Measurements from ENCODE around the gene EFCAB11.

DNA sequence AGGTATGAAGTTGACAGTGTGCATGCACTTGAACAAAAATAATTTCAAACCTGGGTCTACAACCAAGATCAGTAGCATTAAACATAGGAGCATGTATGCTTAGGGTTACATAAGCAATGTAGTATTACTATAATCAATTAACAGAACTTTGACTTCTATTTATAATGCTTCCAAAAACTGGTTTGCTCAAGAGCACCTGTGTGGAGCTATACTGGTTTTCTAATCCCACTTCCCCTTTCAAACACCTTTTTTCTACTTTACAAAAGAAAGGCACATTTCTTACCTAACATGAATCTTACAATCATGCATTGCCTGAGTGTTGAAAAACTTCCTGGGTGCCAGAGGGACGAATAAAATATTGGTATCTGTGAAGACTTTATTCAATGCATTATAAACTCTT is 72.7 kb downstream of the EFCAB11 start:
- TF ChIP-seq, protein P1, sequence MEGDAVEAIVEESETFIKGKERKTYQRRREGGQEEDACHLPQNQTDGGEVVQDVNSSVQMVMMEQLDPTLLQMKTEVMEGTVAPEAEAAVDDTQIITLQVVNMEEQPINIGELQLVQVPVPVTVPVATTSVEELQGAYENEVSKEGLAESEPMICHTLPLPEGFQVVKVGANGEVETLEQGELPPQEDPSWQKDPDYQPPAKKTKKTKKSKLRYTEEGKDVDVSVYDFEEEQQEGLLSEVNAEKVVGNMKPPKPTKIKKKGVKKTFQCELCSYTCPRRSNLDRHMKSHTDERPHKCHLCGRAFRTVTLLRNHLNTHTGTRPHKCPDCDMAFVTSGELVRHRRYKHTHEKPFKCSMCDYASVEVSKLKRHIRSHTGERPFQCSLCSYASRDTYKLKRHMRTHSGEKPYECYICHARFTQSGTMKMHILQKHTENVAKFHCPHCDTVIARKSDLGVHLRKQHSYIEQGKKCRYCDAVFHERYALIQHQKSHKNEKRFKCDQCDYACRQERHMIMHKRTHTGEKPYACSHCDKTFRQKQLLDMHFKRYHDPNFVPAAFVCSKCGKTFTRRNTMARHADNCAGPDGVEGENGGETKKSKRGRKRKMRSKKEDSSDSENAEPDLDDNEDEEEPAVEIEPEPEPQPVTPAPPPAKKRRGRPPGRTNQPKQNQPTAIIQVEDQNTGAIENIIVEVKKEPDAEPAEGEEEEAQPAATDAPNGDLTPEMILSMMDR (IDR thresholded peaks at IDR 0.05 in 2 of 3, conservative IDR thresholded peaks at IDR 0.05 in 1 of 3; ENCODE audit: borderline replicate concordance in 1 of 3, insufficient read depth in 1 of 3, low read depth in 2 of 3, low read length in 2 of 3) = no peak
- TF ChIP-seq, protein P2, sequence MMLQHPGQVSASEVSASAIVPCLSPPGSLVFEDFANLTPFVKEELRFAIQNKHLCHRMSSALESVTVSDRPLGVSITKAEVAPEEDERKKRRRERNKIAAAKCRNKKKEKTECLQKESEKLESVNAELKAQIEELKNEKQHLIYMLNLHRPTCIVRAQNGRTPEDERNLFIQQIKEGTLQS (IDR thresholded peaks at IDR 0.05) = no peak
- TF ChIP-seq RAD21 (IDR thresholded peaks at IDR 0.05; ENCODE audit: low read depth) (no peak), CEBPB (IDR thresholded peaks at IDR 0.05; ENCODE audit: low read depth) (no peak), SIN3A (IDR thresholded peaks at IDR 0.05; ENCODE audit: low read depth) (no peak), POLR2AphosphoS5 (IDR thresholded peaks at IDR 0.05; ENCODE audit: low read depth, low read length) (no peak), POLR2A (IDR thresholded peaks at IDR 0.05; ENCODE audit: borderline replicate concordance, extremely low read depth, insufficient read depth, insufficient read length) (no peak)
- TF ChIP-seq, protein P3, sequence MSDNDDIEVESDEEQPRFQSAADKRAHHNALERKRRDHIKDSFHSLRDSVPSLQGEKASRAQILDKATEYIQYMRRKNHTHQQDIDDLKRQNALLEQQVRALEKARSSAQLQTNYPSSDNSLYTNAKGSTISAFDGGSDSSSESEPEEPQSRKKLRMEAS (IDR thresholded peaks at IDR 0.05) = no peak
